ENCODE data around the gene NYAP1. TPM values are rescaled to one million over a fixed set of nuclear protein-coding genes. Genes with fewer than 3 reads are reported as not detected.
"Not testable (repeated sequence)": the region's sequence is repeated elsewhere in the genome, so short reads cannot be mapped to it uniquely, and the experiment has no call there.

NYAP1 gene
- total RNA-seq, 3 donors from 2014 or later = 0.23 to 2.8 (median 0.46) TPM

DNA sequence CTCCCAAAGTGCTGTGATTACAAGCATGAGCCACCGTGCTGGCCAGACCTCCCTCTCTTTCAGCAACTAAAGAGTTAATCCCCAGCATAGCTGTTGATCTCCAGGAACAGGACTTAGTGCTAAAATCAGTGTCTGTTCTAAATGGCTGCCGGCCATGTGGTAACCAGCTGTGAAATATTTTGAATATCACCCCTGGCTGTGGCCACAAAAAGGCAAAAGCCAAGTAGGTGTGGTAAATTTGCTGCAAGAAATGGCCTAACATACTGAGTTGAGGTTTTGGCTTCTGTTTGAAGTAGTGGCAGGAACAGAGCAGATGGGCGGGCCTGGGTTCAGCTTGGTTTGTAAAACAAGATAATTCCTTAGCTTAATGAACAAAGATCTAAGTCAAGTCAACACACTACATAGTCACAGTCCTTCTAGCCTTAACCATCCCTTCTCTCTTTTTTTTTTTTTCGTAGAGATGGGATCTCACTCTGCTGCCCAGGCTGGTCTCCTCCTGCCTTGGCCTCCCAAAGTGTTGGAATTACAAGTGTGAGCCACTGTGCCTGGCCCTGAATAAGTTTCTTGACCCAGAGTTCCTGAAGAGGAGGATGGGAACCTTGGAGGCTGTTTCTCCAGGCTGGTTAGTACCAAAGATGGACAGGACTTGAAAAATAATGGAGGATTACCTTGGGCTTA lies 32.5 kb downstream of the NYAP1 start:
- intact Hi-C loops (cut with DNase I, micrococcal nuclease) = no loop called here
- H3K4me1 ChIP-seq (ENCODE audit: low read depth) = peaks cover 5% of the 10 kb centered on the region
- ATAC-seq (peak; percentile 79), DNase-seq (peak in 1 of 3 donors; percentile 40)
- no peaks in the 10 kb centered on the region for H3K9me3 ChIP-seq
- H3K36me3 ChIP-seq (ENCODE audit: low read depth) = no peaks in the 10 kb centered on the region
- TF ChIP-seq, protein P1, sequence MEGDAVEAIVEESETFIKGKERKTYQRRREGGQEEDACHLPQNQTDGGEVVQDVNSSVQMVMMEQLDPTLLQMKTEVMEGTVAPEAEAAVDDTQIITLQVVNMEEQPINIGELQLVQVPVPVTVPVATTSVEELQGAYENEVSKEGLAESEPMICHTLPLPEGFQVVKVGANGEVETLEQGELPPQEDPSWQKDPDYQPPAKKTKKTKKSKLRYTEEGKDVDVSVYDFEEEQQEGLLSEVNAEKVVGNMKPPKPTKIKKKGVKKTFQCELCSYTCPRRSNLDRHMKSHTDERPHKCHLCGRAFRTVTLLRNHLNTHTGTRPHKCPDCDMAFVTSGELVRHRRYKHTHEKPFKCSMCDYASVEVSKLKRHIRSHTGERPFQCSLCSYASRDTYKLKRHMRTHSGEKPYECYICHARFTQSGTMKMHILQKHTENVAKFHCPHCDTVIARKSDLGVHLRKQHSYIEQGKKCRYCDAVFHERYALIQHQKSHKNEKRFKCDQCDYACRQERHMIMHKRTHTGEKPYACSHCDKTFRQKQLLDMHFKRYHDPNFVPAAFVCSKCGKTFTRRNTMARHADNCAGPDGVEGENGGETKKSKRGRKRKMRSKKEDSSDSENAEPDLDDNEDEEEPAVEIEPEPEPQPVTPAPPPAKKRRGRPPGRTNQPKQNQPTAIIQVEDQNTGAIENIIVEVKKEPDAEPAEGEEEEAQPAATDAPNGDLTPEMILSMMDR (IDR thresholded peaks at IDR 0.05) = no peak
- H3K4me3 ChIP-seq = no peak overlapping the region

- peaks cover 5% of the 10 kb centered on the region for H3K4me1 ChIP-seq (ENCODE audit: low read depth)
- H3K9me3 ChIP-seq = no peaks in the 10 kb centered on the region
- ATAC-seq (no peak), DNase-seq (no peak)
- intact Hi-C loops (cut with DNase I, micrococcal nuclease) = no loop called here
- H3K36me3 ChIP-seq (ENCODE audit: low read depth) = no peaks in the 10 kb centered on the region
- H3K4me3 ChIP-seq = no peak overlapping the region
- TF ChIP-seq, protein P1 (IDR thresholded peaks at IDR 0.05) = no peak
Observed at GRCh38 chr7:100517305-100517704, 33.6 kb downstream of the NYAP1 start.

DNA sequence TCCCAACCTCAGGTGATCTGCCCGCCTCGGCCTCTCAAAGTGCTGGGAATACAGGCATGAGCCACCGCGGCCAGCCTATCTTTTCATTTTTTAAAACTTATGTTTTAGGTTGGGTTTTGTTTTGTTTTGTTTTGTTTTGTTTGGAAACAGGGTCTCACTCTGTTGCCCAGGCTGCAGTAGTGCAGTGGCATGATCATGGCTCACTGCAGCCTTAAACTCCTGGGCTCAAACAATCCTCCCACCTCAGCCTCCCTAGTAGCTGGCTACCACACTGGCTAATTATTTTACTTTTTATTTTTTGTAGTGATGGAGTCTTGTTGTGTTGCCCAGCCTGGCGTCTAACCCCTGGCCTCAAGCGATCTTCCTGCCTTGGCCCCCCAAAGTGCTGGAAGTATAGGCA lies 35.9 kb downstream of the NYAP1 start:
- no peaks in the 10 kb centered on the region for H3K36me3 ChIP-seq (ENCODE audit: low read depth)
- no peak for DNase-seq
- intact Hi-C loops (cut with DNase I, micrococcal nuclease) = no loop called here

DNA sequence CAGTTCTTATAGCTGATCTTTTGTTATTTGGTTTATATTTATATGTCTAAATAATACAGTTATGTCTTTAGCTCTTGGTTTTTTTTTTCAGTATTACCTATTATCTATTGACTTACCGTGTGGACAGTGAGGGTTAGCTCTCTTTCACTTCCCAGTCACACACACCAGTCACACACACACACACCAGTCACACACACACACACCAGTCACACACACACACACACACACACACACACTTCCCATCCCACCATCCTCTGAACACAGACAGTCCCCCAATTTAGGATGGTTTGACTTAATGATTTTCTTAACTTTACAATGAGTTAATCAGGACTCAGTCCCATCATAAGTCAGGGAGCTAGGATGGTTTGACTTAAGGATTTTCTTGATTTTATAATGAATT lies 36.4 kb downstream of the NYAP1 start:
- H3K36me3 ChIP-seq (ENCODE audit: low read depth) = no peaks in the 10 kb centered on the region
- intact Hi-C loops (cut with DNase I, micrococcal nuclease) = no loop called here
- ATAC-seq (no peak), DNase-seq (no peak)
- peaks cover 5% of the 10 kb centered on the region for H3K4me1 ChIP-seq (ENCODE audit: low read depth)
- H3K9me3 ChIP-seq = no peaks in the 10 kb centered on the region
- H3K4me3 ChIP-seq = no peak overlapping the region
- TF ChIP-seq, protein P1 (IDR thresholded peaks at IDR 0.05) = no peak

More for the DNA sequence above, 35.9 kb downstream of the NYAP1 start:
- no peaks in the 10 kb centered on the region for H3K9me3 ChIP-seq
- no peak overlapping the region for H3K4me3 ChIP-seq
- TF ChIP-seq, protein P1 (IDR thresholded peaks at IDR 0.05) = no peak
- no peak for ATAC-seq
- H3K4me1 ChIP-seq (ENCODE audit: low read depth) = peaks cover 5% of the 10 kb centered on the region

GRCh38 chr7:100521076-100521475 lies 37.3 kb downstream of the NYAP1 start:
- TF ChIP-seq, protein P1 (IDR thresholded peaks at IDR 0.05) = no peak
- DNase-seq = no peak
- H3K4me1 ChIP-seq (ENCODE audit: low read depth) = peaks cover 5% of the 10 kb centered on the region
- ATAC-seq = no peak
- no peak overlapping the region for H3K4me3 ChIP-seq
- no peaks in the 10 kb centered on the region for H3K9me3 ChIP-seq
- intact Hi-C loops (cut with DNase I, micrococcal nuclease) = no loop called here
- H3K36me3 ChIP-seq (ENCODE audit: low read depth) = no peaks in the 10 kb centered on the region

DNA sequence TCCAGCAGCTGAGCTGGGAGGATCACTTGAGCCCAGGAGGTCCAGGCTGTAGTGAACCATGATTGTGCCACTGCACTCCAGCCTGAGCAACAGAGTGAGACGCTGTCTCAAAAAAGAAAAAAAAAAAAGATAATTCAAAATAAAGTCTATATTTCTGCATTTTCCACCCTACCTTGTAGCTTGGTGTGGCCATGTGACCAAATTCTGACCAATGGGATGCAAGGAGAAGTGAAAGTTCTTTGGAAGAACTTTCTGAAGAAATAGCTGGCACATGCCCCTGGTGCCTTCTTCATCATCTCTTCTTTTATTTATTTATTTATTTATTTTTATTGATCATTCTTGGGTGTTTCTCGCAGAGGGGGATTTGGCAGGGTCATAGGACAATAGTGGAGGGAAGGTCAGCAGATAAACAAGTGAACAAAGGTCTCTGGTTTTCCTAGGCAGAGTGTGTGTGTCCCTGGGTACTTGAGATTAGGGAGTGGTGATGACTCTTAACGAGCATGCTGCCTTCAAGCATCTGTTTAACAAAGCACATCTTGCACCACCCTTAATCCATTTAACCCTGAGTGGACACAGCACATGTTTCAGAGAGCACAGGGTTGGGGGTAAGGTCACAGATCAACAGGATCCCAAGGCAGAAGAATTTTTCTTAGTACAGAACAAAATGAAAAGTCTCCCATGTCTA lies 38.3 kb downstream of the NYAP1 start:
- DNase-seq; ATAC-seq; intact Hi-C loops (cut with DNase I, micrococcal nuclease): not testable (repeated sequence)

GRCh38 chr7:100523192-100523591 lies 39.5 kb downstream of the NYAP1 start:
- intact Hi-C loops (cut with DNase I, micrococcal nuclease); H3K36me3 ChIP-seq (ENCODE audit: low read depth); ATAC-seq; H3K9me3 ChIP-seq; H3K4me1 ChIP-seq (ENCODE audit: low read depth); DNase-seq; H3K4me3 ChIP-seq: not testable (repeated sequence)

More for the DNA sequence above, 38.3 kb downstream of the NYAP1 start:
- H3K36me3 ChIP-seq (ENCODE audit: low read depth); H3K4me1 ChIP-seq (ENCODE audit: low read depth); H3K9me3 ChIP-seq; H3K4me3 ChIP-seq: not testable (repeated sequence)

DNA sequence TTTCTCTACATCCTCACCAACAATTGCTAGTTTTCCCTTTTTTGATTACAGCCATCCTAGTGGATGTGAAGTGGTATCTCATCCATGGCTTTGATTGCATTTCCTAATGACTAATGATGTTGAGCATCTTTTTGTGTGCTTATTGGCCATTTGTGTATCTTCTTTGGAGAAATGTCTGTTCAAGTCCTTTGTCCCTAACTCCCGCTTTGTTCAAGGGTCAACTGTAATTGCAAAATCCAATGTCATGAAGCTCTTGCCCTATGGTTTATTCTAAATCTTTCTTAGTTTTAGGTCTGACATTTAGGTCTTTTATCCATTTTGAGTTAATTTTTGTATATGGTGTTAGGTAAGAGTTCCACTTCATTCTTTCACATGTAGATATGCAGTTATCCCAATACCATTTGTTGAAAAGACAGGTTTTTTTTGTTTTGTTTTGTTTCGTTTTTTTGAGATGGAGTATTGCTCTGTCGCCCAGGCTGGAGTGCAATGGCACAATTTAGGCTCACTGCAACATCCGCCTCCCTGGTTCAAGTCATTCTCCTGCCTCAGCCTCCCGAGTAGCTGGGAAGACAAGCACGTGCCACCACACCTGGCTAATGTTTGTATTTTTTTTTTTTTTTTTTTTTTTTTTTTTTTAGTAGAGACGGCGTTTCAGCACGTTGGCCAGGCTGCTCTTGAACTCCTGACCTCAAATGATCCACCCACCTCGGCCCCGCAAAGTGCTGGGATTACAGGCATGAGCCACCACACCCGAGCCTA lies 44.6 kb downstream of the NYAP1 start:
- H3K9me3 ChIP-seq; H3K36me3 ChIP-seq (ENCODE audit: low read depth); intact Hi-C loops (cut with DNase I, micrococcal nuclease); DNase-seq; H3K4me3 ChIP-seq; ATAC-seq; H3K4me1 ChIP-seq (ENCODE audit: low read depth): not testable (repeated sequence)
